ENCODE measurements around the gene MBD3. TPM values are rescaled to one million over a fixed set of nuclear protein-coding genes. Genes with fewer than 3 reads are reported as not detected.

Gene MBD3
- total RNA-seq, 1 experiment from 2014 or later = 128 TPM

DNA sequence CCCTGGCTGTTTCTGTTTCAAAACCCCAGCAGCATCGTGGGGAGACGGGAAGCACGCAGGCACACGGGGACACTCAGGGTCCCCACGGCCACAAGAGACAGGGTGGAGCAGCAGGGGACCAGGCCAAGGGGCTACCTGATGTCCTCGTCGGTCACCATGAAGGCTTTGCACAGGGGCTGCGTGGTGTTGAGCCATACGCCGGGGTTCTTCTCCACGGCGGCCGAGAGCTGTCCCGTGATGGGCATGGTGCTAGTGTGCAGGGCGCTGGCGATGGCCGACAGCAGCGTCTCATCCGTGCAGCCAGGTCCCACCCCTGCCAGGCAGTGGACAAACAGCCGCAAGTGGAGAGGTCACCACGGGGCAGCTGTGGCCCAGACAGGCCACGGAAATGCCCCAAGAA, 11.7 kb downstream of the MBD3 start:
- Histone ChIP-seq H3K23ac (ENCODE audit: insufficient read length, low read depth, low read length) (no peak overlapping the region), H3K4ac (ENCODE audit: low read depth, low read length) (no peak overlapping the region), H4K8ac (replicated peaks; ENCODE audit: insufficient read length, low read depth, low read length) (no peak overlapping the region), H2AFZ (ENCODE audit: low read length) (no peak overlapping the region), H4K20me1 (ENCODE audit: control insufficient read depth, insufficient read depth, insufficient read length) (peaks cover 2% of the 10 kb centered on the region), H3K27ac (ENCODE audit: insufficient read length, low read depth, low read length) (no peak overlapping the region), H3T11ph (ENCODE audit: low read length) (no peak overlapping the region), H2BK12ac (ENCODE audit: insufficient read length, low read depth, low read length) (no peak overlapping the region), H4K5ac (ENCODE audit: insufficient read length, low read depth, low read length) (no peak overlapping the region), H2BK120ac (ENCODE audit: low read depth, low read length, poor library complexity, severe bottlenecking) (no peak overlapping the region), H2BK15ac (ENCODE audit: low read depth, low read length) (no peak overlapping the region), H3K27me3 (ENCODE audit: insufficient read depth, low read length) (no peaks in the 10 kb centered on the region), H3K79me1 (ENCODE audit: insufficient read depth, low read depth, low read length, poor library complexity, severe bottlenecking) (peaks cover 5% of the 10 kb centered on the region), H3K23me2 (ENCODE audit: insufficient read length, low read depth, low read length, poor library complexity, severe bottlenecking) (no peaks in the 10 kb centered on the region), H3K9me3 (ENCODE audit: control insufficient read depth, low read depth, low read length) (no peaks in the 10 kb centered on the region), H2BK20ac (ENCODE audit: low read depth, low read length, poor library complexity, severe bottlenecking) (no peak overlapping the region), H3K56ac (ENCODE audit: insufficient read length, low read depth, low read length) (no peak overlapping the region), H2AK5ac (ENCODE audit: insufficient read length, low read length) (no peak overlapping the region), H3K79me2 (ENCODE audit: insufficient read depth, low read length) (peaks cover 5% of the 10 kb centered on the region; the same call in 1 of the 2 replicates), H4K91ac (ENCODE audit: insufficient read length, low read depth, low read length) (no peak overlapping the region), H3K18ac (ENCODE audit: insufficient read length, low read depth, low read length) (no peak overlapping the region), H3K9ac (ENCODE audit: extremely low read depth, insufficient read length, low read length) (no peak overlapping the region), H3K4me1 (ENCODE audit: insufficient read depth, low read length) (no peaks in the 10 kb centered on the region), H2BK5ac (ENCODE audit: insufficient read length, low read length) (no peak overlapping the region), H3K4me2 (ENCODE audit: insufficient read depth, insufficient read length, low read length) (no peak overlapping the region), H3K14ac (ENCODE audit: insufficient read depth, low read length) (no peak overlapping the region)
- H3K4me1 Mint-ChIP-seq = no peaks in the 10 kb centered on the region
- H3K4me3 Mint-ChIP-seq = no peak overlapping the region
- peaks cover 2% of the 10 kb centered on the region for H3K27me3 Mint-ChIP-seq (ENCODE audit: low read depth)
- TF ChIP-seq, protein P1, sequence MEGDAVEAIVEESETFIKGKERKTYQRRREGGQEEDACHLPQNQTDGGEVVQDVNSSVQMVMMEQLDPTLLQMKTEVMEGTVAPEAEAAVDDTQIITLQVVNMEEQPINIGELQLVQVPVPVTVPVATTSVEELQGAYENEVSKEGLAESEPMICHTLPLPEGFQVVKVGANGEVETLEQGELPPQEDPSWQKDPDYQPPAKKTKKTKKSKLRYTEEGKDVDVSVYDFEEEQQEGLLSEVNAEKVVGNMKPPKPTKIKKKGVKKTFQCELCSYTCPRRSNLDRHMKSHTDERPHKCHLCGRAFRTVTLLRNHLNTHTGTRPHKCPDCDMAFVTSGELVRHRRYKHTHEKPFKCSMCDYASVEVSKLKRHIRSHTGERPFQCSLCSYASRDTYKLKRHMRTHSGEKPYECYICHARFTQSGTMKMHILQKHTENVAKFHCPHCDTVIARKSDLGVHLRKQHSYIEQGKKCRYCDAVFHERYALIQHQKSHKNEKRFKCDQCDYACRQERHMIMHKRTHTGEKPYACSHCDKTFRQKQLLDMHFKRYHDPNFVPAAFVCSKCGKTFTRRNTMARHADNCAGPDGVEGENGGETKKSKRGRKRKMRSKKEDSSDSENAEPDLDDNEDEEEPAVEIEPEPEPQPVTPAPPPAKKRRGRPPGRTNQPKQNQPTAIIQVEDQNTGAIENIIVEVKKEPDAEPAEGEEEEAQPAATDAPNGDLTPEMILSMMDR (conservative IDR thresholded peaks at IDR 0.05) = no peak
- peak overlapping the region in 1 of 3 experiments; percentile 40; a peak in 1 of 7 replicates for H3K27ac Mint-ChIP-seq
- no peak for DNase-seq
- no CpG with 5 or more reads among the region's 22 CpGs for WGBS (ENCODE audit: extremely low coverage, insufficient read length, low lambda C conversion rate)
- peaks cover 35 to 78% (median 74%) of the 10 kb centered on the region in 3 experiments; a peak in 6 of 7 replicates for H3K36me3 Mint-ChIP-seq (ENCODE audit: insufficient read depth in 1 of 3, low read depth in 3 of 3)
- H3K9me3 Mint-ChIP-seq = no peaks in the 10 kb centered on the region; a peak in 1 of 5 replicates

Data from H9 (cell line).